ENCODE results near the gene ZDHHC13. TPM values are rescaled to one million over a fixed set of nuclear protein-coding genes. Genes with fewer than 3 reads are reported as not detected.

The ZDHHC13 gene
- total and polyA plus RNA-seq, 2 of the 8 experiments (the other 6 are each of a cell fraction or from before 2014, with no cell fraction given): 22.4 to 24.1 TPM

GRCh38 chr11:19168090-19168489, 51.1 kb downstream of the ZDHHC13 start (continued):
- no peak for TF ChIP-seq MAFK (IDR thresholded peaks at IDR 0.05; ENCODE audit: low read depth, low read length)
